ENCODE data around the gene KAT5.
"Not testable (repeated sequence)": the region's sequence is repeated elsewhere in the genome, so short reads cannot be mapped to it uniquely, and the experiment has no call there.

The KAT5 gene

DNA sequence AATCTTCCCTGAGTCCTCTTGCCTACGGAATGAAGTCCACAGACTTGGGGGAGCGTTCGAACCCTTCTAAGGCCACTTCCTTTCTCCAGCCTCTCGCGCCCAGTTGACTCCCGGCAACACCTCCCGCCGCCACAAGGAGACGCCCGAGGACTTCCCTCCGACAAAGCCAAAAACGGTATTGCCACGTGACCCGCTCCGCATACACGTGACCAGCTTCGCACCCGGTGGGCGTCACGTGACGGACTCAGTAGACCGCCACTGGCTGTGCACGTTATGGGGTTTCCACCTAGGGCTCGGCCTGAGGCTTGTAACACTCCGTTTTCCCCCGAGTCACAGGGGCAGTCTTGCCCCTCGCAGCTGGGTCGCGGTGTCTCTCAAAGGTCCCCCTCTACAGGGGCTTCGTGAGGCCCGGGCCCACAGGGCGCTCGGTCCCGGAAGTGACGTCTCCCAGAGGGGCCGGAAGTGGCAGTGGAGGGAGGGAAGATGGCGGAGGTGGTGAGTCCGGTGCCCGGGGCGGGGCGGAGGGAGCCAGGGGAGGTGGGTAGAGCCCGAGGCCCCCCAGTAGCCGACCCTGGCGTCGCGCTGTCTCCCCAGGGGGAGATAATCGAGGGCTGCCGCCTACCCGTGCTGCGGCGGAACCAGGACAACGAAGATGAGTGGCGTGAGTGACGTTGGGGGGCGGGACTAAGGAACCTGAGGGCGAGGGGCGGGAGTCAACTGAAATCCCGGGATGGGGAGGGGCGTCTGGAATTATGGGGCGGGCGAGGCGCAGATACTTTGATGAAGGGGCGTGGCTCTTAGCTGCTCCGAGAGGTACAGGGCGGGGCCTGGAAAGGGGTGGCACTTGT, at the start of gene KAT5:
KAT5 (plus strand) TSS at position 468 of the 848 bp plus-strand sequence; CDS start at position 484, 16 bp downstream.
- peak; percentile 99 for DNase-seq

DNA sequence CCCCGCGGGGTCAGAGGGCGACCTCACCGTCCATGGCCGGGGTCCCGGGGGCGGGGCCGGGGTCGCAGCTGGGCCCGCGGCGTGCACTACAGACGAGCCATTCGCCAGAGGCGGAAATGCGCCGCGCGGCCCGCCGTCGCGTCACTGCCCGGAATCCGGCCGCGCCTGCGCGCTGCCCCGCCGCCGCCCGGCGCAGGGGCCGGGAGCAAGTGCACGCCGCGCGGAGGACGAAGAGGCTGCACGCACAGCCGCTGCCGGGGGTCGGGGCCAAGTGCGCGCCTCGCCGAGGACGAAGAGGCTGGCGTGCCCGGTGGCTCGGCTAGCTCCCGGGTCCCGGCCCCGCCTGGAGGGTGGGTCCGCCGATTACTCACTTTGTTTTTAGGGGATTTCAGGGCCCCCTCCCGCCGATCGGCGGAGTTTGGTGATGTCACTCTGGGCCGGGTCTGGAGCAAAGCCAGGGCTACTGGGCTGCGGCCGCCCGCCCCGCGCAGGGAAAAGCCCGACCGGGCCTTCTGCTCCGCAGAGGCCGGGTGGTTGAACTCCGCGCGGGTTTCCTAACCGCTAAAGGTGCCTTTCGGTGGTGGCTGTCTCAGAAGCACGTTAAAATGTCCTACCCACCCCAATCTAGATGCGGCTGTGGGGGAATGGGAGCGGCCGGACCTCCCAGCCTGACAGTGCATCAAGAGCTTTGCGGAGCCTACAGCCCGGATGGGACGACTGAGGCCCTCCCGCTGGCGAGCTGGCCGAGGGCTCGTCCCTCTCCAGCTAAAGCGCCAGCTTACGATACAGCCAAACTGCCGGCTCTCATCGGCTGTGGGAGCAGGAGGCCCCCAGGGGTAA, 49.0 kb upstream of the KAT5 start, which contains the start of gene RELA:
RELA (minus strand) TSS at position 118 of the 840 bp plus-strand sequence; CDS start at position 34, 84 bp downstream.
- DNase-seq, result peak; percentile 93

DNA sequence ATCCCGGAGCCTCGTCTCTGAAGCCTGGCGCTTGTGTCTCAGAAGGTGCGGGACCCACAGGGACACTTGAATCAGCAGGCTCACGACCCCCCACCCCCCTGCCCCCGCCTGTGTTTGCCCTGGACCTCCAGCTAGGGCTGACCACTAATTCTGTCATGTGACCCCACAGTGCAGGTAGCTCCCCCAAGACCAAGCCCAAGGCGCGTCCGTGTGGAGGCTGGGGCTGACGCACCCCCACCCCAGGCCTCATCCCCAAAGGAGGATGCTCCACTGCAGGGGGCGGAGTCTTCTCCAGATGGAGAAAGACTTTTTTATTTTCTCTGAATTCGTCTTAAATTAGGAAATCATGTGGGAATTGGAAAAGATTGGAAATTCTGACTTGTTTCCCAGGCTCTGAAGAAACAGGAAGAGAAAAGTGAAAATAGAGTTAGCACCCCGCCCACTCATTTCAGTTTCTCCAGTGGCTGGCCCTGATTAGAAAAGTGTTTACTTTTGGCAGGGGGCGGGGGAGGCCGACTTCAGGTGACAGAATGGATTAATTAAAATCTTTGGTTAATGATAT, 48.3 kb upstream of the KAT5 start:
- DNase-seq, result peak; percentile 75

DNA sequence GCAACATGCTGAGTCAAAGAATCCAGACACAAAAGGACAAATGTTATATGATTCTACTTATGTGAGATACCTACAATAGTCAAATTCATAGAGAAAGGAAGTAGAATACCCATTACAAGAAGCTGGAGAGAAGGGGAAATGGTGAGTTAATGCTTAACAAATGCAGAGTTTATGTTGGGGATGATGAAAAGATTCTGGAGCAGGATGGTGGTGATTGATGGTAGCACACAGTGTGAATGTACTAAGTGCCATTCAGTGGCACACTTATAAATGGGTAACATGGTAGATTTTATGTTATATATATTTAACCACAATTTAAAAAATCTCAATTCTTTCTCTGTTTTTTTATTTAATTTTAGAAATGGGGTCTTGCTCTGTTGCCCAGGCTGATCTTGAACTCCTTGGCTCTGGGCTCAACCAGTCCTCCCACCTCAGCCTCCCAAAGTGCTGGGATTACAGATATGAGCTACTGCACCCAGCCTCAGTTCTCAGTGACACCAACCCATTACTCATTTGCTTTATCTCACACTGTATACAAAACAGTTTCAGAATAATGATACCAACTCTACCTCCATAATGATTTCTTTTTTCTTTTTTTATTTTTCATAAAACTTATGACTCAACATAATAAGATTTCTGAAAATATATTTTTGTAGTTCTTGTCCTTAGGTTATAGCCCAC, 39.7 kb upstream of the KAT5 start:
- DNase-seq, result no peak

DNA sequence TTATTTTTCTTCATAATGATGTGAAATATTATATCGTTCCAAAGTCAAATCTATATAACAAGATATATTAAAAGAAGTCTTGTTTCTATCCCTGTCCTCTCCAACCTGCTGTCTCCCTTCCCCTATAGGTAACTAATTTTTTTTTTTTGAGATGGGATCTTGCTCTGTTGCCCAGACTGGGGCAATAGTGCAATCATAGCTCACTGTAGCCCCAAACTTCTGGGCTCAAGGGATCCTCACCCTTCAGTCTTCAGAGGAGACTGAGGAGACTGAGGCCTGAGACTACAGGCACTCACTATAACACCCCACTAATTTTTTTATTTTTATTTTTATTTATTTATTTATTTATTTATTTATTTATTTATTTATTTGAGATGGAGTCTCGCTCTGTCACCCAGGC, 39.1 kb upstream of the KAT5 start:
- no peak for DNase-seq

DNA sequence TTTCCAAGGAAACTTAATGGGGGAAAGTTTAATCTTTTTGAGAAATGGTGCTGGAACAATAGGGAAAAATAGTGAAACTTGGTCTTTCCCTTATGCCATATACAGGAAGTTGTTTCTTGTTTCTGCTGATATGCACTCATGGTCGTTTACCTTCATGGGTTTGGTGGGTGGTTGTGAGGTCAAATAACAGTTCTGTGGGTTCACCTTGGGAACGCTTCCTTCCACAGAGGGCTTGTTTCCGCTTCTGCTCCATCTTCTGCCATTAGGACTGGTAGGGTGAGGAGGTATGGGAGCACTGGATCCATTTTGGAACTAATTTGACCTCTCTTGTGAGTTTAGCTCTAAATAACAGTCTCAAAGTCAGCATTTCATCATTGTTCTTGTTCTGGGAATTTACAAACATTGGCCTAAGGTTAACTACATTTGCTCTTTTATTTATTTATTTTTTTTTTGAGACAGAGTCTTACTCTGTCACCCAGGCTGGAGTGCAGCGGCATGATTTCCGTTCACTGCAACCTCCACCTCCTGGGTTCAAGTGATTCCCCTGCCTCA, 31.8 kb upstream of the KAT5 start:
- no peak for DNase-seq

DNA sequence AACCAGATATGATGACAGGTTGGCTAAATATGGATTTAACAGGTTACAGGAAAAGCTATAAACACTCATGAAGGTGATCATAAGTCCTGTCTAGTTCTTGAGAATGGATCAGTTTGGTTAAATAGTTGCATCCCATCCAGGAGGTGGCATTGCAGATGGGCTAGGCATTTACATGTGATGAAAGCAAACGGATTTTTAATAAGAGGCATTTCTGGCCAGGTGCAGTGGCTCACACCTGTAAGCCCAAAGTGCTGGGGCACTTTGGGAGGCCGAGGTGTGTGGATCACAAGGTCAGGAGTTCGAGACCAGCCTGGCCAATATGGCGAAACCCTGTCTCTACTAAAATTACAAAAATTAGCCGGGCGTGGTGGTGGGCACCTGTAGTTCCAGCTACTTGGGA, 28.6 kb upstream of the KAT5 start:
- not testable (repeated sequence) for DNase-seq

DNA sequence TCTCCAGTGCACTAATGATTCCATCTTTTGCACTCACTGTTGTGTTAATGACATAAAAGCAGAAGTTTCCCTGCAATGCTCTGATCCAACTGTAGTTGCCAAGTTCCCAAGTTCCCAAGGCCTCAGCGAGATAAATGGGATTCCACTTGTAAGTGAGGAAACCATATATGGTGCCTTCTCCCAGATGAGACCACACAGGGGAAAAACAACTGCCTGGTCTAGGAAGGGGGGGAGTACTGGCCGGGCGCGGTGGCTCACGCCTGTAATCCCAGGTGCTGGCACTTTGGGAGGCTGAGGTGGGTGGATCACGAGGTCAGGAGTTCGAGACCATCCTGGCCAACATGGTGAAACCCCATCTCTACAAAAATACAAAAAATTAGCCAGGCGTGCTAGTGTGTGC, 26.1 kb upstream of the KAT5 start:
- no peak for DNase-seq

DNA sequence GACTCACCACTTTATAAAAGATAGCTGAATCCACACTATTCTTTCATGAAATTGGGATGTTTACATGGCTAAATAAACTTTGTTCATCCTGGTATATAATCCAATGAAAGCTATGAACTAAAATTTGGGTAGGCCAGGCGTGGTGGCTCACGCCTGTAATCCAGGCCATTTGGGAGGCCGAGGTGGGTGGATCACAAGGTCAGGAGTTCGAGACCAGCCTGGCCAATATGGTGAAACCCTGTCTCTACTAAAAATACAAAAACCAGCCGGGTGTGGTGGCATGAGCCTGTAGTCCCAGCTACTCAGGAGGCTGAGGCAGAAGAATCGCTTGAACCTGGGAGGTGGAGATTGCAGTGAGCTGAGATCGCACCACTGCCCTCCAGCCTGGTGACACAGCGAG, 20.2 kb upstream of the KAT5 start:
- DNase-seq, result not testable (repeated sequence)

DNA sequence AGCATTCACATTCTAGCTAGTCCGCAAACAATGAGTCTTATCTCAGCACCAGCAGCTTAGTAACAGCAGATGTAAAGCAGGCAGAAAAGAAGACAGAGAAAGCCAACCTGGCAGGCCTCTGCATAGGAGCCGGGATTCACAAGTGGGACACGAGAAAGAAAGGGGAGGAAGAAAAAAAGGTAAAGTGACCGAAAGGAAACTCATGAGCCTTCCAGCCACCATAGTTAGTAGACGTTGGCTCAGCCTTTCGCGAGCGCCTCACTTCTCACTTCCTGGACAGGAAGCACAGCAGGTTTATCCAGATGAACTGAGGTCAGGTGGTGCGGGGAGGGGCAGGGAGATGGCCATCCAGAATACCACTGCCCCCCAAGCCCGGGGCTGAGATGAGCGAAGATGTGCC, 19.7 kb upstream of the KAT5 start:
- no peak for DNase-seq

DNA sequence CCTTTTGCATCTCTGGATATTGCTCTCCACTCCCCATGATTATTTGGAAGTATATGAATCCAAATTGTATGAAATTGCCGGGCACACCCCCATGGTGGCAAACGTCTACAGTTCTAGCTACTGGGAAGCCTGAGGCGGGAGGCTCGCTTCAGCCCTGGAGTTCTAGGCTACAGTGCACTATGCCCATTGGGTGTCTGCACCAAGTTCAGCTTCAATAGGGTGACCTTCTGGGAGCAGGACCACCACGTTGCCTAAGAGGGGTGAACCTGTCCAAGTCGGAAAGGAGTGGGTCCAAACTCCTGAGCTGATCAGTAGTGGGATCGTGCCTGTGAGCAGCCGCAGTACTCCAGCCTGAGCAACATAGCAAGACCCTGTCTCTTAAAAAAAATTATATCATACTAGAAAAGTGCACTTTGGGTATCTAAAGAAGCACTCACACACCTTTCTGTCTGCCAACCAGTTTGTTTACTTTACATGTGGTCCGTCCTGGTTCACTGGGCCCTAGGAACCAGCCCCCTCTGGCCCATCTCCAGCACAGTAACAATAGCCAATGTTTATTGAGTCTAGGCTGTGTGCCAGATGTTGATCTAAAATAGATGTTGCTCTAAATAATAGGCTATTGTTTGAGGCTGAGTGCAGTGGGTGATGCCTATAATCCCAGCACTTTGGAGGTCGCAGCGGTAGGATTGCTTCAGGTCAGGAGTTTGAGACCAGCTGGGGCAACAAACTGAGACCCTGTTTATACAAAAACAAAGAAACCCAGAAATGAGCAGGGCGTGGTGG, 16.4 kb upstream of the KAT5 start:
- no peak for DNase-seq

DNA sequence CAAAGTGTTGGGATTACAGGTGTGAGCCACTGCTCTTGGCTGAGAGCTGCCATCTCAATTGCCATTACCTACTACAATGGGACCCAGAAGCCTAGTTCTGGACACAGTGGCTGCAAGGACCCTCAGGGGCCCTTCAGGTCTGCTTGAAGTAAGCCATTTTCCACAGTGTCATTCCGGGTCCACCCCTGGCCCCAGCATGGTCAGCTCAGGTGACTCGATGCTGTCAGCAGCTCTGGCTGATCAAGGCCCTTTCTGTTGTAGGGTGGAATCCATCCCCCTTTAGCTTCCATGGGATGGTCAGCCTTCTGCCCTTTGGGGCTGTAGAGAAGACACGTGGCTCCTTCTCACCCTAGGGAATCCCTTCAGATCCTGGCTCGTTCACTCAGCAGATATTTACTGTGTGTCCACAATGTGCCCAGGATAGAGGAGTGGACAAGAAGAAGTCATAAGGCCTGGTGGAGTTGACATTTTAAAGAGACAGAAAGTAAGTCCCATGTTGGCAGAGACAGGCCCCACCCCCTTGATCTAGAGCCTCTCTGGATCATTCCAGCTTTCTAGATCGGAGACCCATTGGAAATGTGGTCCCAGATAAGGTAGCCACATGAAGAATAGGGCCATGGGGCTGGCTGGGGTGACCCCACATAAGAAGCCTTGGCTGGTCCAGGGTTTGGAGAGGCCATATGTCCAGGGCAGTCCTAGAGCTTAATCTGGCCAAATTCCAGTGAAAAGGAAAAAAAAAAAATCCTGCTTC, 15.1 kb upstream of the KAT5 start:
- DNase-seq, result no peak

DNA sequence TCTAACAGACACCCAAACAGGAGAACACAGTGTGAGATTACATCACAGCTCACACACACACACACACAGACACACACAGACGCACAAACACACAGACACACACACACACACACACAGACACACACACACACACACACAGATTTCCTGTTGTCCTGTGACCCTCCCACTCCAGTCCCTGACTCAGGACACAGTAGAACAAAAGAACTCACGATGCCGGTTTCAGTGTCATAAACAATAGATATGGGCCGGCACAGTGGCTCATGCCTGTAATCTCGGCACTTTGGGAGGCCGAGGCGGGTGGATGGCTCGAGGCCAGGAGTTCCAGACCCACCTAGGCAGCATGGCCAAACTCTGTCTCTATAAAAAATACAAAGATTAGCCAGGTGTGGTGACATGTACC, 13.8 kb upstream of the KAT5 start:
- DNase-seq, result no peak

DNA sequence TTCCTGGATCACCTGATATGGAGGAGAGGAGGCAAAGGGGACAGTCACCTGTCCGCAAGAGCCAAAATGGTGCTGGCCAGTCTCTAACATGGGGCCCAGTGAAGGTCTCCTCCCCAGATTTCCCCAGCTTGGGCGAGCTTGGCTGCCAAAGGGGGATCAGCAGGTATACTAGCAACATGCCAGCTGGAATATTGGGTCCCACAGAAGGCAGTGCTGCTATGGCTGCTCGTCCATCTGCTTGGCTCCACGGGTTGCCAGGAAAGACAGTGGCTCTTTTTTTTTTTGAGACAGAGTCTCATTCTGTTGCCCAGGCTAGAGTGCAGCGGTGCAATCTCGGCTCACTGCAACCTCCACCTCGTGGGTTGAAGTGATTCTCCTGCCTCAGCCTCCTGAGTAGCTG, 12.7 kb upstream of the KAT5 start:
- no peak for DNase-seq

DNA sequence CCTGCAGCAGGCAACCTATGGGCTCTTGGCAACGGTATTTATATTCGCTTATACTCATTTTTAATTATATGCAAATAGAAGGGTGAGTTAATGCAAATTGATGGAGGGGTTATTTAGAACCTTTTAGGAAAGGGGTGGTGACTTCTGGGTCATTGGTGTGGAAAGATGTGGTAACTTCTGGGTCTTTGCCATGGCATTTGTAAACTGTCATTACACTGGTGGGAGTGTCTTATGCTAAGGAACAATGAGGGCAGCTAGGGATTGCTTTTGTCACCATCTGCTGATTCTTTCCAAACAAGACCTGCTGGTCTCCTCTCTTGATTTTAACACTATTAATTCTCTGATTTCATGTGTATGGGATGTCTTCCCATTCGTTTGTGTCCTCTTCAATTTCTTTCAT, 11.7 kb upstream of the KAT5 start:
- DNase-seq, result no peak

DNA sequence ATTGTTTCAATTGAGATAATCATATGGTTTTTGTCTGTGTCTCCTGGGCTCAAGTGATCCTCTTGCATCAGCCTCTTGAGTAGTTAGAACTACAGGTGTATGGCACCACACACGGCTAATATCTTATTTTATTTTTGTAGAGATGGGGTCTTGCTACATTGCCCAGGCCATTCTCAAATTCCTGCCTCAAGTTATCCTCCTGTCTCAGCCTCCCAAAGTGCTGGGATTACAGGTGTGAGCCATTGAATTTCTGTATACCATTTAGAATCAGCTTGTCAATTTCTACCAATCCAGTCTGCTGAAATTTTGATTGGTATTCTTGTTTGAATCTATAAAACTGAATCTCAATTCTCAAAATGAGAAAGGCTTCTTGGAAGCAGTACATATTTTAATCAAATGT, 10.4 kb upstream of the KAT5 start:
- DNase-seq, result no peak

DNA sequence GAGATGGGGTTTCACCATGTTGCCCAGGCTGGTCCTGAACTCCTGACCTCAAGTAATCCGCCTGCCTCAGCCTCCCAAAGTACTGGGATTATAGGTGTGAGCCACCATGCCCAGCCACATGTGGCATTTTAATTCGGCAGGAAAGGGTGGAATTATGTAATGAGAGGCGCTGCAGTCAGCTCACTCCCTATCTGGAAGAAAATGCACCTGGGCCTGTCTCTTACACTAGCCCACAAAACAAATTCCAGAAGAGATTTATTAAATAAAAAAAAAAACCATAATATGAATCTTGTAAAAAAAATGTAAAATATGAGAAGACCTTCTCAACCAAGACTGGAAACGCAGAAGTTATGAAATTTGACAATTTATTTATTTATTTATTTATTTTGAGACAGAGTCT, 8.2 kb upstream of the KAT5 start:
- no peak for DNase-seq

DNA sequence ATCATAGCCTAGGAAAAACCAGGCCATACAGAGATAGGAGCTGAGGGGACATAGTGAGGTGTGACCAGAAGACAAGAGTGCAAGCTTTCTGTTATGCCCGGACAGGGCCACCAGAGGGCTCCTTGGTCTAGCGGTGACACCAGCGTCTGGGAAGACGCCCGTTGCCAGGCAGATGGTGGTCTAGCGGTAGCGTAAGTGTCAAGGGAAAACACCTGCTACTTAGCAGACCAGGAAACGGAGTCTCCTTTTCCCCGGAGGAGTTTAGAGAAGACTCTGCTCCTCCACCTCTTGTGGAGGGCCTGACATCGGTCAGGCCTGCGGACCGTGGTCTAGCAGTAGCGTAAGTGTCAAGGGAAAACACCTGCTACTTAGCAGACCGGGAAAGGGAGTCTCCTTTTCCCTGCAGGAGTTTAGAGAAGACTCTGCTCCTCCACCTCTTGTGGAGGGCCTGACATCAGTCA, 5.7 kb upstream of the KAT5 start:
- DNase-seq, result peak; percentile 86

DNA sequence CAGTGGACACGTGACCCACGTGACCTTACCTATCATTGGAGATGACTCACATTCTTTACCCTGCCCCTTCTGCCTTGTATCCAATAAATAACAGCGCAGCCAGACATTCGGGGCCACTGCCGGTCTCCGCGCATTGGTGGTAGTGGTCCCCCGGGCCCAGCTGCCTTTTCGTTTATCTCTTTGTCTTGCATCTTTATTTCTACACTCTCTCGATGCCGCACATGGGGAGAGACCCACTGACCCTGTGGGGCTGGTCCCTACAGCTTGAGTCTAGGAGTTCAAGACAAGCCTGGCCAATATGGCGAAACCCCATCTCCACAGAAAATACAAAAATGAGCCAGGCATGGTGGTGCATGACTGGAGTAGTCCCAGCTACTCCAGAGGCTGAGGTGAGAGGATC, 5.0 kb upstream of the KAT5 start:
- DNase-seq, result not testable (repeated sequence)

DNA sequence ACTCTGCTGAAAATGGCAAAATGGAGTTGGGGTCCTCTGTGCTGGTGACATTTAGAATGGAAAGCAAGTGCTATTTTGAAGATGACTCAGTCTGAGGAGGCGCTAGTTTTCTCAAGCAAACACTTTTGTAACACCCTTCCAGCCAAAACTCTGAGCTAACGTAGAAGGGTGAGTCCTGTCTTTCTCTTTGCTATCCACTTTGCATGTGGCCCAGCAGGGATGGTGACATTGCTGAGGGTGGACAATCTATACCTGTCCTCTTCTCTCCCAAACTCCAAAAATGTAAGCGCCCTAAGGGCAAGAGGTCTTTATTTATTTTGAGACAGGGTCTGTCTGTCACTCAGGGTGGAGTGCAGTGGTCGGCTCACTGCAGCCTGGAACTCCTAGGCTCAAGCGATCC, 3.6 kb upstream of the KAT5 start:
- DNase-seq, result no peak

DNA sequence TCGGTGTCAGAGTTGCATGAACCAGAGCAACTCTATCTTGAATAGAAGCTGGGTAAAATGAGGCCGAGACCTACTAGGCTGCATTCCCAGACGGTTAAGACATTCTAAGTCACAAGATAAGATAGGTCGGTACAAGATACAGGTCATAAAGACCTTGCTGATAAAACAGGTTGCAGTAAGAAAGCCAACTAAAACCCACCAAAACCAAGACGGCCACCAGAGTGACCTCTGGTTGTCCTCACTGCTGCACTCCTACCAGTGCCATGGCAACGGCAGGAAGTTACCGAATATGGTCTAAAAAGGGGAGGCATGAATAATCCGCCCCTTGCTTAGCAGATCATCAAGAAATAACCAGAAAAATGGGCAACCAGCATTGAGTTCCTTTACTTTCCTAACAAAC, 2.4 kb upstream of the KAT5 start:
- no peak for DNase-seq

All from stimulated activated CD4-positive, alpha-beta T cell treated with anti-CD3 and anti-CD28 coated beads, Interleukin-15, amount 100 ng/mL, for 24 hours (primary cell).